Panc1 (cell line): ENCODE measurements around the gene MED13. TPM values are rescaled to one million over a fixed set of nuclear protein-coding genes. Genes with fewer than 3 reads are reported as not detected.

Source experiments
- ATAC-seq: fragments of 200-7000 bp; cut with Tn5 transposase; 2 replicates; pipeline ENCODE4 v1.9.1; 2020; ENCODE audit warnings: mild to moderate bottlenecking, moderate library complexity
- BruUV-seq: library from RNA; stranded (reverse); fragments of 400-500 nt; replicated peaks from 2 replicates; lab custom pipeline; 2021; lab: Mats Ljungman, UMichigan
- CTCF ChIA-PET: fragments of 300-600 bp; sonication (Branson Sonifier 250); formaldehyde crosslinking; loops from one replicate; lab custom pipeline; 2022; ENCODE audit warnings: antibody characterized with exemption; lab: Charles Lee
- POLR2A ChIA-PET: fragments of 300-600 bp; sonication (Branson Sonifier 250); formaldehyde crosslinking; loops from one replicate; lab custom pipeline; 2022; ENCODE audit warnings: antibody characterized with exemption; lab: Charles Lee
- DNase-seq: peaks from one replicate; pipeline ENCODE4 v3.0.0-alpha.2; 2010; ENCODE audit warnings: low read depth, low spot score
- H3K27ac ChIP-seq: 2 replicates; pipeline ENCODE4 v1.5.1; 2011; ENCODE audit warnings: mild to moderate bottlenecking, low read length, inconsistent platforms
- H3K27me3 ChIP-seq: fragments of 200-500 bp; sonication (Bioruptor generic); 2 replicates; pipeline ENCODE4 v1.6.0; 2014; ENCODE audit warnings: low read length, inconsistent platforms; ENCODE audit not compliant: control insufficient read depth, insufficient read depth
- H3K36me3 ChIP-seq: fragments of 200-500 bp; sonication (Bioruptor generic); 2 replicates; pipeline ENCODE4 v1.5.1; 2014; ENCODE audit warnings: inconsistent platforms, mild to moderate bottlenecking, low read length, moderate library complexity; ENCODE audit not compliant: control insufficient read depth, insufficient read depth
- H3K4me1 ChIP-seq: 2 replicates; pipeline ENCODE4 v1.5.1; 2011; ENCODE audit warnings: inconsistent platforms, mild to moderate bottlenecking, low read length, moderate library complexity; ENCODE audit not compliant: control insufficient read depth, insufficient read depth
- H3K4me3 ChIP-seq, 2 experiments: 2 replicates each; pipeline ENCODE4 v1.5.1; 2011 to 2012; ENCODE audit warnings: low read depth in 2 of 2, low read length in 2 of 2, mild to moderate bottlenecking in 2 of 2, inconsistent platforms in 1 of 2, moderate library complexity in 1 of 2
- H3K9me3 ChIP-seq: fragments of 200-500 bp; sonication (Bioruptor generic); 2 replicates; pipeline ENCODE4 v1.5.1; 2014; ENCODE audit warnings: low read depth, mild to moderate bottlenecking, inconsistent platforms, low read length, moderate library complexity; ENCODE audit not compliant: control insufficient read depth, insufficient read depth
- POLR2AphosphoS5 ChIP-seq: IDR thresholded peaks from 2 replicates; pipeline ENCODE4 v1.6.1; 2012; ENCODE audit warnings: mild to moderate bottlenecking, low read depth, low read length, moderate library complexity
- SIN3A ChIP-seq: IDR thresholded peaks from 2 replicates; pipeline ENCODE4 v1.6.1; 2012; ENCODE audit warnings: low read depth, mild to moderate bottlenecking, low read length, moderate library complexity, borderline replicate concordance; ENCODE audit not compliant: insufficient read depth
- TCF7L2 ChIP-seq: IDR thresholded peaks from 2 replicates; pipeline ENCODE4 v1.6.1; 2011; ENCODE audit warnings: mild to moderate bottlenecking, low read depth, low read length, inconsistent platforms
- in situ Hi-C: cut with HindIII; loops from 2 replicates; pipeline ENCODE4 v1.10.0; 2016; ENCODE audit warnings: low sequenced_read_pairs, low pct_unique_long_range_greater_than_20kb
- intact Hi-C: fragments of 100-400 bp; cut with micrococcal nuclease; formaldehyde crosslinking; loops from one replicate; pipeline ENCODE4 v1.10.0; 2022; ENCODE audit not compliant: unreplicated experiment
- total RNA-seq: library from RNA; stranded (reverse); gene quantifications from one replicate; pipeline ENCODE4 v1.2.1, GENCODE V29; 2021; ENCODE audit not compliant: unreplicated experiment
- TF ChIP-seq, protein P1 (sequence below): fragments of 450-650 bp; IDR thresholded peaks from 2 replicates; pipeline ENCODE4 v1.5.1; 2017; ENCODE audit warnings: mild to moderate bottlenecking
- TF ChIP-seq, protein P2 (sequence below), 2 experiments: IDR thresholded peaks; 2 replicates each; pipeline ENCODE4 v1.6.1; 2011 to 2012; ENCODE audit warnings: low read depth in 2 of 2, control low read depth in 1 of 2, low read length in 1 of 2, mild to moderate bottlenecking in 1 of 2, moderate library complexity in 1 of 2; ENCODE audit not compliant: insufficient read depth in 1 of 2

Gene MED13
- total RNA-seq, 1 experiment from 2014 or later, result 69.5 TPM

DNA sequence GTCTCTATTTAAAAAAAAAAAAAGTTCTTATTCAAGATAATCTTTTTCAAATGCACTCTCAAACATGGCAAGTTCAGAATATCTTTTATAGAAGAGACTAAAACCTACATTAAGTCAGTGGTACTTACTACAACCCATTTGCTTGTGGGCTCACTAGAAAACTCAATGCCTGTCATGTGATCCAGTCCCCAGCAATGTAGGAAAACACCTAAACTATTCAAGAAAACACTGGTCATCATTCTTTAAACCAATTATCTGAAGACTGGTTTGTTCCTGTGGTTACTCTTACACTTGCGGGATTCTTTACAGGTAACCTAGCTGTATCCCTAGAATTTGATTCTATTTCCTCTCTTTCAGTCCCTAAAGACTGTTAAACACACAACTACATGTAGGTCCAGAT lies 19.6 kb downstream of the MED13 start:
- Histone ChIP-seq H3K4me1 (no peaks in the 10 kb centered on the region), H3K27me3 (no peaks in the 10 kb centered on the region), H3K9me3 (no peaks in the 10 kb centered on the region), H3K27ac (no peak overlapping the region), H3K4me3 (no peak overlapping the region), H3K36me3 (peaks cover 21% of the 10 kb centered on the region; the same call in 1 of the 2 replicates)
- BruUV-seq, result no TSS peak
- no peak for DNase-seq
- POLR2A ChIA-PET, result no interaction called here
- in situ Hi-C loops, result no loop called here
- ATAC-seq, result no peak
- CTCF ChIA-PET, result no interaction called here
- intact Hi-C loops, result no loop called here
- no peak for TF ChIP-seq POLR2AphosphoS5
- TF ChIP-seq, protein P1, sequence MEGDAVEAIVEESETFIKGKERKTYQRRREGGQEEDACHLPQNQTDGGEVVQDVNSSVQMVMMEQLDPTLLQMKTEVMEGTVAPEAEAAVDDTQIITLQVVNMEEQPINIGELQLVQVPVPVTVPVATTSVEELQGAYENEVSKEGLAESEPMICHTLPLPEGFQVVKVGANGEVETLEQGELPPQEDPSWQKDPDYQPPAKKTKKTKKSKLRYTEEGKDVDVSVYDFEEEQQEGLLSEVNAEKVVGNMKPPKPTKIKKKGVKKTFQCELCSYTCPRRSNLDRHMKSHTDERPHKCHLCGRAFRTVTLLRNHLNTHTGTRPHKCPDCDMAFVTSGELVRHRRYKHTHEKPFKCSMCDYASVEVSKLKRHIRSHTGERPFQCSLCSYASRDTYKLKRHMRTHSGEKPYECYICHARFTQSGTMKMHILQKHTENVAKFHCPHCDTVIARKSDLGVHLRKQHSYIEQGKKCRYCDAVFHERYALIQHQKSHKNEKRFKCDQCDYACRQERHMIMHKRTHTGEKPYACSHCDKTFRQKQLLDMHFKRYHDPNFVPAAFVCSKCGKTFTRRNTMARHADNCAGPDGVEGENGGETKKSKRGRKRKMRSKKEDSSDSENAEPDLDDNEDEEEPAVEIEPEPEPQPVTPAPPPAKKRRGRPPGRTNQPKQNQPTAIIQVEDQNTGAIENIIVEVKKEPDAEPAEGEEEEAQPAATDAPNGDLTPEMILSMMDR, result no peak
- no peak for TF ChIP-seq TCF7L2
- TF ChIP-seq, protein P2, sequence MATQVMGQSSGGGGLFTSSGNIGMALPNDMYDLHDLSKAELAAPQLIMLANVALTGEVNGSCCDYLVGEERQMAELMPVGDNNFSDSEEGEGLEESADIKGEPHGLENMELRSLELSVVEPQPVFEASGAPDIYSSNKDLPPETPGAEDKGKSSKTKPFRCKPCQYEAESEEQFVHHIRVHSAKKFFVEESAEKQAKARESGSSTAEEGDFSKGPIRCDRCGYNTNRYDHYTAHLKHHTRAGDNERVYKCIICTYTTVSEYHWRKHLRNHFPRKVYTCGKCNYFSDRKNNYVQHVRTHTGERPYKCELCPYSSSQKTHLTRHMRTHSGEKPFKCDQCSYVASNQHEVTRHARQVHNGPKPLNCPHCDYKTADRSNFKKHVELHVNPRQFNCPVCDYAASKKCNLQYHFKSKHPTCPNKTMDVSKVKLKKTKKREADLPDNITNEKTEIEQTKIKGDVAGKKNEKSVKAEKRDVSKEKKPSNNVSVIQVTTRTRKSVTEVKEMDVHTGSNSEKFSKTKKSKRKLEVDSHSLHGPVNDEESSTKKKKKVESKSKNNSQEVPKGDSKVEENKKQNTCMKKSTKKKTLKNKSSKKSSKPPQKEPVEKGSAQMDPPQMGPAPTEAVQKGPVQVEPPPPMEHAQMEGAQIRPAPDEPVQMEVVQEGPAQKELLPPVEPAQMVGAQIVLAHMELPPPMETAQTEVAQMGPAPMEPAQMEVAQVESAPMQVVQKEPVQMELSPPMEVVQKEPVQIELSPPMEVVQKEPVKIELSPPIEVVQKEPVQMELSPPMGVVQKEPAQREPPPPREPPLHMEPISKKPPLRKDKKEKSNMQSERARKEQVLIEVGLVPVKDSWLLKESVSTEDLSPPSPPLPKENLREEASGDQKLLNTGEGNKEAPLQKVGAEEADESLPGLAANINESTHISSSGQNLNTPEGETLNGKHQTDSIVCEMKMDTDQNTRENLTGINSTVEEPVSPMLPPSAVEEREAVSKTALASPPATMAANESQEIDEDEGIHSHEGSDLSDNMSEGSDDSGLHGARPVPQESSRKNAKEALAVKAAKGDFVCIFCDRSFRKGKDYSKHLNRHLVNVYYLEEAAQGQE (IDR thresholded peaks at IDR 0.05; ENCODE audit: insufficient read depth in 1 of 2, low read depth in 2 of 2, low read length in 1 of 2), result no peak
- no peak for TF ChIP-seq SIN3A

DNA sequence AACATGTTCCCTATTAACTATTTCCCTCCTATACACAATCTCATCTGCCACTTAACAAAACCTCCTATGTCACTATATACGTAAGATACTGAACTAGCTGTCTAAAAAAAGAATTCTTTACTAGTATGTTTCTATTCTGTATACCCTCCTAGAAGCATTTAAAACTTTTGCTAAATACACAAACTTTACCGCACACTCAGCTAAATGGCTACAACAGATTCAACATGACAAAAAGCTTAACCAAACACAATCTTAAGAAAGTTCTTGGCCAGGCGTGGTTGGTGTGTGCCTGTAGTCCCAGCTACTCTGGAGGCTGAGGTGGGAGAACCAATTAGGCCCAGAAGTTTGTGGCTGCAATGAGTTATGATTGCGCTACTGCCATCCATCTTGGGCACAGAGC lies 20.0 kb downstream of the MED13 start:
- H3K9me3 ChIP-seq, result no peaks in the 10 kb centered on the region
- H3K4me1 ChIP-seq, result no peaks in the 10 kb centered on the region
- POLR2A ChIA-PET, result no interaction called here
- DNase-seq (no peak), ATAC-seq (no peak)
- H3K36me3 ChIP-seq, result peaks cover 21% of the 10 kb centered on the region; the same call in 1 of the 2 replicates
- in situ Hi-C loops, result no loop called here
- H3K4me3 ChIP-seq, result no peak overlapping the region
- CTCF ChIA-PET, result no interaction called here
- TF ChIP-seq, protein P2 (IDR thresholded peaks at IDR 0.05; ENCODE audit: insufficient read depth in 1 of 2, low read depth in 2 of 2, low read length in 1 of 2), result no peak
- TF ChIP-seq SIN3A, result no peak
- no peak for TF ChIP-seq POLR2AphosphoS5
- TF ChIP-seq, protein P1, result no peak
- TF ChIP-seq TCF7L2, result no peak
- no peaks in the 10 kb centered on the region for H3K27me3 ChIP-seq
- no peak overlapping the region for H3K27ac ChIP-seq
- intact Hi-C loops, result no loop called here
- BruUV-seq, result no TSS peak
